Endodermal cell (in vitro differentiated cells): ENCODE measurements around the gene KLF7. TPM values are rescaled to one million over a fixed set of nuclear protein-coding genes. Genes with fewer than 3 reads are reported as not detected.

Experiments used
- DNase-seq: peaks from one replicate; pipeline ENCODE4 v3.0.0-alpha.2; 2017
- H3K27ac ChIP-seq: 2 replicates; pipeline ENCODE4 v1.5.1; 2013; ENCODE audit warnings: mild to moderate bottlenecking, low read depth, low read length, moderate library complexity
- H3K27me3 ChIP-seq: 2 replicates; pipeline ENCODE4 v1.6.1; 2013; ENCODE audit warnings: mild to moderate bottlenecking, low read length, moderate library complexity; ENCODE audit not compliant: insufficient read depth, control insufficient read depth, poor library complexity, severe bottlenecking
- H3K36me3 ChIP-seq: 2 replicates; pipeline ENCODE4 v1.7.0; 2013; ENCODE audit warnings: mild to moderate bottlenecking, low read length, moderate library complexity; ENCODE audit not compliant: control insufficient read depth, insufficient read depth
- H3K4me1 ChIP-seq: one replicate; pipeline ENCODE4 v1.7.0; 2013; ENCODE audit warnings: low read length; ENCODE audit not compliant: control insufficient read depth, insufficient read depth
- H3K4me3 ChIP-seq: 2 replicates; pipeline ENCODE4 v1.5.1; 2013; ENCODE audit warnings: mild to moderate bottlenecking, low read length, moderate library complexity
- H3K9ac ChIP-seq: 2 replicates; pipeline ENCODE4 v1.6.1; 2013; ENCODE audit warnings: mild to moderate bottlenecking, low read length, moderate library complexity; ENCODE audit not compliant: poor library complexity, severe bottlenecking; ENCODE audit errors: extremely low read depth
- H3K9me3 ChIP-seq: 2 replicates; pipeline ENCODE4 v1.6.1; 2013; ENCODE audit warnings: mild to moderate bottlenecking, low read length, moderate library complexity; ENCODE audit not compliant: control insufficient read depth
- H3K27ac Mint-ChIP-seq: 2 replicates; pipeline ENCODE4 v1.8.0; 2020; ENCODE audit warnings: mixed read lengths
- H3K27me3 Mint-ChIP-seq: 2 replicates; pipeline ENCODE4 v1.8.0; 2021; ENCODE audit warnings: mild to moderate bottlenecking, mixed read lengths; ENCODE audit not compliant: insufficient read depth
- H3K36me3 Mint-ChIP-seq: 2 replicates; pipeline ENCODE4 v1.8.0; 2020; ENCODE audit warnings: low read depth, mixed read lengths
- H3K4me1 Mint-ChIP-seq: 2 replicates; pipeline ENCODE4 v1.8.0; 2020; ENCODE audit warnings: mixed read lengths
- H3K4me3 Mint-ChIP-seq: 2 replicates; pipeline ENCODE4 v1.8.0; 2020; ENCODE audit warnings: mild to moderate bottlenecking, moderate library complexity, mixed read lengths
- H3K9me3 Mint-ChIP-seq: 2 replicates; pipeline ENCODE4 v1.8.0; 2020; ENCODE audit warnings: mild to moderate bottlenecking, mixed read lengths
- CTCF ChIP-seq: fragments of 200-600 bp; sonication (generic); conservative IDR thresholded peaks from 2 replicates; pipeline ENCODE4 v1.5.0; 2021; ENCODE audit warnings: antibody characterized with exemption, mild to moderate bottlenecking
- WGBS, 2 experiments: methylation state at CpG; one replicate each; pipeline versions ENCODE4 v1.1.5 to v1.1.7; 2013; ENCODE audit warnings: missing lambda C conversion rate in 2 of 2, mixed read lengths in 1 of 2; ENCODE audit not compliant: insufficient coverage in 1 of 2, insufficient read length in 1 of 2; 5-methylcytosine and 5-hydroxymethylcytosine counted together
- total RNA-seq, 2 donors: library from RNA; stranded (reverse); fragmentation: NEBNext Ultra II Directional in 1 of 2; extraction: Animal tissue kit (Norgen Biotek cat#: 25700) in 1 of 2; gene quantifications; 2 replicates in 1 of 2; 3 replicates in 1 of 2; pipeline ENCODE4 v1.2.1, GENCODE V29; 2021

KLF7 gene
- total RNA-seq, 2 donors from 2014 or later = 27.4 to 27.8 TPM

DNA sequence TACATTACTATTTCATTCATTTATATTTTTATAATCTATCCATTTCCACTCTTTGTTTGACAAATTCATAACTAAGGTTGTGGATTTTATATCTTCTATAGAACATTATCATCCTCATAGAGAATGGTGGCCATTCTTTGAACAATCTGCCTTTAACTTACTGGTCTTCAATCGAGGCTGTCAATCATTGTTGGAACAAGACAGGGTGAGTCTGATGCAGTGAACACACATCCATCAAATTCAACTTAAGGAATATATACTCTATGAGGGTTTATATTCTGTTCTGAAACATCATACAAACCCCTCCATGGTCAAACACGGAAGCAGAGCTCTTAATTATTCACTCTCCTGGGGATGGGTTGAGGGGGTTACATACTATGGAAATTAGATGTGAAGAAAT, 28.3 kb upstream of the KLF7 start:
- H3K9me3 ChIP-seq = no peaks in the 10 kb centered on the region
- Mint-ChIP-seq H3K27me3 (no peaks in the 10 kb centered on the region), H3K4me1 (peaks cover 38% of the 10 kb centered on the region), H3K27ac (no peak overlapping the region), H3K9me3 (no peaks in the 10 kb centered on the region), H3K4me3 (no peak overlapping the region), H3K36me3 (no peaks in the 10 kb centered on the region)
- no peak overlapping the region for H3K4me3 ChIP-seq
- no peak overlapping the region for H3K27ac ChIP-seq
- peaks cover 2% of the 10 kb centered on the region for H3K4me1 ChIP-seq
- no peak for DNase-seq
- H3K27me3 ChIP-seq = no peaks in the 10 kb centered on the region
- TF ChIP-seq CTCF = no peak
- H3K36me3 ChIP-seq = no peaks in the 10 kb centered on the region
- no peak overlapping the region for H3K9ac ChIP-seq
- 89% methylated on average over 2 of the region's 2 CpGs; no CpG with 5 or more reads in 1 of the 2 experiments for WGBS, 2 experiments

DNA sequence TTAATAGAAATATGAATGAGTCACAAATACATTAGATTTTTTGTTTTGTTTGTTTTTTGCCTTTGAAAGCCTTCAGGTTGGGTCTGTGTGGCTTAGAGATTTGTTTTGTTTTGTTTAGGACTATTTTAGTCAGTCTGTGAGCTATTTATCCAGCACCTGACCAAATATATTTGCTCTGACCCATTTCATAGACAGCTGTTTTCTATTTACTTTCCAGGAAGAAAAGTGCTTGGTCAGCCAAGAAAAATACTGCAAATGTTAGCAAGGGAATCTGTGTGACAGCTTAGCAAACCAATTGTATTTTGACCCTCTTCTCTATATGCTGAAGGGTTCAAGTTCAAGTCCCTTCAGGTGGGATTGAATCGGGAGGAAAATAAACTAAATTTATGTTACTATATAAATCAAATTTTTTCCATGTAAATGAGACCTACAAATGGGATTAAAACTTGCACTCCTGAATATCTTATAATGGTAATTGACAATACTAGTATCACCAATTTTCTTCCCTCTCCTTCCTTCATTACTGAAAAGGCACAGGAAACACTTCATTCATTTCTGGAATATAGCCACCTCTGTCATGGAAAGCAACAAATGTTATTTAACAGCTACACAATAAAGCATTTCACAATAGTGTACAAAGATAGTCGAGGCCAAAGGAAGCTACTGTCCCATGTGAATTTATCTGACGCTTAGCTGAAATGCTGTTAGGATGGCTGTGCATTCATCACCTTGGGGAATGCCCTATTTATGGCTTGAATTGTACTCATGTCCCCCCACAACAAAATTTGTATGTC, 23.1 kb upstream of the KLF7 start:
- no peak overlapping the region for H3K27ac ChIP-seq
- H3K9me3 ChIP-seq = peaks cover 11% of the 10 kb centered on the region
- no peaks in the 10 kb centered on the region for H3K36me3 ChIP-seq
- H3K4me3 ChIP-seq = no peak overlapping the region
- DNase-seq = no peak
- no peaks in the 10 kb centered on the region for H3K4me1 ChIP-seq
- no peak for TF ChIP-seq CTCF
- no peak overlapping the region for H3K9ac ChIP-seq
- WGBS, 2 experiments = 95 to 100% methylated on average over 2 of the region's 3 CpGs
- peaks cover 29% of the 10 kb centered on the region for H3K4me1 Mint-ChIP-seq
- no peaks in the 10 kb centered on the region for H3K27me3 Mint-ChIP-seq
- H3K27ac Mint-ChIP-seq = no peak overlapping the region
- H3K4me3 Mint-ChIP-seq = no peak overlapping the region
- H3K36me3 Mint-ChIP-seq = no peaks in the 10 kb centered on the region
- H3K27me3 ChIP-seq = no peaks in the 10 kb centered on the region
- H3K9me3 Mint-ChIP-seq = peaks cover 4% of the 10 kb centered on the region

DNA sequence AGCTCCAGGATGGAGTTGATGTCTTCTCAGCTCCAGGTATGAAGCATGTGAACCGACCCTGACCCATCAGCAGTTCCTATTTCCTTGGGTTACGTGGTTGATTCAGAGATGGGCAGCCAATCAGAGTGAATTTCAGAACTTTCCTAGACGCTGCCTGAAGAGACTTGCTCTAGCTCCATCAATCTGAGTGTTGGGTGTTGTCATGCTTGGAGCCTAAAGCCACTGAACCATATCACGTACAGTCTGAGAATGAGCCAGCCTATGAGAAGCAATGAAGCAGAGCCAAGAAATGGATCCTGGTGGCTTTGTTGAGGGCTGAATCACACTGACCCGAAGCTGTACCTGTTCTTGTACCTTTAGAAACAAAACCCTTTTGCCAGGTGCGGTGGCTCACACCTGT, 19.6 kb upstream of the KLF7 start:
- Mint-ChIP-seq H3K36me3 (no peaks in the 10 kb centered on the region), H3K9me3 (peaks cover 4% of the 10 kb centered on the region), H3K4me3 (no peak overlapping the region), H3K27ac (no peak overlapping the region), H3K4me1 (peaks cover 8% of the 10 kb centered on the region), H3K27me3 (no peaks in the 10 kb centered on the region)
- Histone ChIP-seq H3K4me1 (no peaks in the 10 kb centered on the region), H3K36me3 (no peaks in the 10 kb centered on the region), H3K9me3 (peaks cover 11% of the 10 kb centered on the region), H3K27me3 (no peaks in the 10 kb centered on the region), H3K4me3 (no peak overlapping the region), H3K9ac (no peak overlapping the region), H3K27ac (no peak overlapping the region)
- WGBS, 2 experiments = 73 to 79% methylated on average over 4 to 6 of the region's 6 CpGs
- TF ChIP-seq CTCF = no peak
- DNase-seq = no peak
